HG02840 (cell line): ENCODE measurements around the gene ATXN2.
"Not testable (repeated sequence)": the region's sequence is repeated elsewhere in the genome, so short reads cannot be mapped to it uniquely, and the experiment has no call there.

Experiments
- ATAC-seq: cut with Tn5 transposase; IDR thresholded peaks from one replicate; pipeline ENCODE4 v1.9.1; 2021; ENCODE audit warnings: mild to moderate bottlenecking, moderate library complexity, moderate number of reproducible peaks; ENCODE audit not compliant: unreplicated experiment, low FRiP score

ATXN2 gene

GRCh38 chr12:111519937-111520336, 79.2 kb downstream of the ATXN2 start:
- no peak for ATAC-seq

- no peak for ATAC-seq
These were observed 80.0 kb downstream of the ATXN2 start for GRCh38 chr12:111519083-111519482.

DNA sequence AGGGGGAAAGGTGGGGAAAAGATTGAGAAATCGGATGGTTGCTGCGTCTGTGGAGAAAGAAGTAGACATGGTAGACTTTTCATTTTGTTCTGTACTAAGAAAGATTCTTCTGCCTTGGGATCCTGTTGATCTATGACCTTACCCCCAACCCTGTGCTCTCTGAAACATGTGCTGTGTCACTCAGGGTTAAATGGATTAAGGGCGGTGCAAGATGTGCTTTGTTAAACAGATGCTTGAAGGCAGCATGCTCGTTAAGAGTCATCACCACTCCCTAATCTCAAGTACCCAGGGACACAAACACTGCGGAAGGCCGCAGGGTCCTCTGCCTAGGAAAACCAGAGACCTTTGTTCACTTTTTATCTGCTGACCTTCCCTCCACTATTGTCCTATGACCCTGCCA, 91.4 kb downstream of the ATXN2 start:
- not testable (repeated sequence) for ATAC-seq

DNA sequence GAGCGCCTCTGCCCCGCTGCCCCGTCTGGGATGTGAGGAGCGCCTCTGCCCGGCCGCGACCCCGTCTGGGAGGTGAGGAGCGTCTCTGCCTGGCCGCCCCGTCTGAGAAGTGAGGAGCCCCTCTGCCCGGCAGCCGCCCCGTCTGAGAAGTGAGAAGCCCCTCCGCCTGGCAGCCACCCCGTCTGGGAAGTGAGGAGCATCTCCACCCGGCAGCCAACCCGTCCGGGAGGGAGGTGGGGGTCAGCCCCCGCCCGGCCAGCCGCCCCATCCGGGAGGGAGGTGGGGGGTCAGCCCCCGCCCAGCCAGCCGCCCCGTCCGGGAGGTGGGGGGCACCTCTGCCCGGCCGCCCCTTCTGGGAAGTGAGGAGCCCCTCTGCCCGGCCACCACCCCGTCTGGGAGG, 91.9 kb downstream of the ATXN2 start:
- ATAC-seq: not testable (repeated sequence)

- no peak for ATAC-seq
These were observed 92.9 kb downstream of the ATXN2 start for GRCh38 chr12:111506260-111506659.

DNA sequence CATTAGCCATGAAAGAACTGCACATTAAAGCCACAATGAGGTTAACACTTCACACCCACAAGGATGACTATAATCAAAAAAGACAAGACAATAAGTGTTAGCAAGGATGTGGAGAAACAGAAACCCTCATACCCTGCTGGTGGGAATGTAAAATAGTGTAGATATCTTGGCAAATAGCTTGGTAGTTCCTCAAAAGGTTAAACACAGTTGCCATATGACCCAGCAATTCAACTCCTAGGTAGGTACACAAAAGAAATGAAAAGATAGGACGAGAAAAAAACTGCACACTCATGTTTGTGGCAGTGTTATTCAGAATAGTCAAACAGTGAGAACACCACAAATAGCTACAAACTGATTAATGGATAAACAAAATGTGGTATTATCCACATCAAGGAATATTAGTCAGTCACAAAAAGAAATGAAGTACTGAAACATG, 93.5 kb downstream of the ATXN2 start:
- no peak for ATAC-seq

- no peak for ATAC-seq
These were observed 96.0 kb downstream of the ATXN2 start for GRCh38 chr12:111503116-111503515.

DNA sequence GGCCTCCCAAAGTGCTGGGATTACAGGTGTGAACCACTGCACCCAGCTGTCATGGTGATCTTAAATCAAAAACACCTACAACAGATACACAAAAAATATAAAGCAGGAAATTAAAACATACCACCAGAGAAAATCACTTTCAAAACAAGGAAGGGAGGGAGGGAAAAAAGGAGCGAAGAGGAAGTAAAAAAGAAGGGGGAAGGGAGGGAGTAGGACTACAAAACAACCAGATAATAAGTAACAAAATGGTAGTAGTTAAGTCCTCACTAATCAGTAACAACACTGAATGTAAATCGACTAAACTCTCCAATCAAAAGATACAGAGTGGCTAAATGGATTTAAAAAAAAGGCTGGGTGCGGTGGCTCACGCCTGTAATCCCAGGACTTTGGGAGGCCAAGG, 104.4 kb downstream of the ATXN2 start:
- ATAC-seq: no peak

GRCh38 chr12:111492979-111493378, 106.1 kb downstream of the ATXN2 start:
- ATAC-seq: not testable (repeated sequence)

DNA sequence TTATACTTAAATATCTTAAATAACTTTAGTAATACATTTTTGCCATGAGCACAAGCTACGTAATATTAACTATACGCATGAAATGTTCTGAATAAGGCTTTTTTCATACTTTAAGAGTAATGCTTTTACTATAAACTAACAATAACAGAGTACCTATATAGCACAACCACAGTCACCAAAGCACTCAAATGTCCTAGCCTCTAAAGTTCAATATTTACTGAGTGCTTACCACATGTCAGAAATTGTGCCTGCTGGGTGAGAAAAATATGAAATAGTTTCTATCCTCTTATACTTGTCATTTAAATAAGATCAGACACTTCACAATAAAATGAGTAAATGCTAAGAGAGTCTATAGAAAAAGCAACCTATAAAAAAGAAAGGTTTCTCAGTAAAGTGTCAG, 110.3 kb downstream of the ATXN2 start:
- ATAC-seq: no peak

DNA sequence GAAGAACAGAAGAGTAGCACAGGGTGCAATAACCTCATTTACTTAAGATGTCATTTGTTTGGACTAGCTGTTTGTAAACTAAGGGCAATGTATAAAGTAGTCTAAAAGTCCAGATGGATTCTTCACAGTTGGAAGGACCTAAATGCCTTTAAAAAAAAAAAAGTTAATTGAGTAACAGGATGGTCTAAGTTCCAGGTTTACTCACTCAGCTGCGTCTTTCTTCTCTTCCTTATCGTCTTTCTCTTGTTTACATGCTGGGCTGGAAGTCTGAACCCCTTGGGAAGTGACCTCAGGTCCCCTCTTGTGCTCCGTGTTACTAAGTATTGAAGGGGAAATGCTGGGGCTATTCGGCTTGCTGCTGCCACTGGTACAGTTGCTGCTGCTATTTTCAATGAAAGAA, 110.8 kb downstream of the ATXN2 start:
- ATAC-seq: no peak

DNA sequence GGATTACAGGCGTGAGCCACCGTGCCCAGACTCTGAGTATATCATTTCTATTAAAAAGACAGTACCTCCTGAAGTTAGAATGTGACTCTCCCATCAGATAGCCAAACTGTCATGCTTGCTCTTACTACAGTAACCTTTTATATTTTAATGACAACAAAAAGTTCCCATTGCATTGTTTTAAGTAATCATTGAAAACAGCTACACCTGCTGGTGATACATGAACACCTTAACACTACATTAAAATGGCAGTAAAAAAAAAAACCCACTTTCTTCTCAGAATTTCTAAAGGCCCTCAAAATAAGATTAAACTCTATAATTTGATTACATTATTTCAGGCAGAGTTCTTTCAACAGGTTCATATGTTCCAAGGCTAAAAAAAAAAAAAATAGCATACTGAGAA, 116.7 kb downstream of the ATXN2 start:
- no peak for ATAC-seq

DNA sequence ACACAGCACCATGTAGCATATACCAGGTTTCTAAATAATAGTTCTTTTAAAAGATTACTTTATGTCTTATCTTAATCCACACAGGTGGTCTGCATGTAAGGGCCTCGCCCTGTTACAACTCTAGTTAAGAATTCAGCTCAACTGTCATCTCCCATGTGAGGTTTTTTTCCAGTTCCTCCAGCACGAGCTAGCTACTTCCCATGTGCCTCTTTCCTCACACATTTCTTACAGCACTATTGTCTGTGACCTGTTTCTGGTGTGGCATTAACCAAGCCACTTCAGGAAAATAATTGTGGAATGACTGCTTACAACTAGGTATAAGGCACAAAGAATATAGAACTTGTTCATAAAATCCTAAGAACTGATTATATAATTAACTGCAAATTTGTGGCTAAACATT, 127.9 kb downstream of the ATXN2 start:
- ATAC-seq: no peak

DNA sequence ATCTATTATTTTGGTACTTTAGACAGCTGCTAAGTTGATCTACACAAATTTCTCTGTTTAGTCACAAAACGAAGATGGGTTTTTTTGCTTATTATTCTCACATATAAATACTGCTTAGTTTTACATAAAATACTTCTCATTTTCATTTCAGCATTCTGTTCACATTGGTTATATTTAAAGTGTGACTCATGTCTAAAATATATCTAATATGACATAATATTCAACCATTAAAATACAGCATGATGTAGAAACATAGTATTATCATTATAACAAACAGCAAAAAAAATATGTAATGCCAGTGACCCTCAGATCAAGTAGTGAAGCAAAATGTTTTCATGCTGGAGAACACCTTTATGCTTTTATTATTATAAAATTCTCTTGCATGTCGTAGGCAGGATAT, 129.7 kb downstream of the ATXN2 start:
- no peak for ATAC-seq

DNA sequence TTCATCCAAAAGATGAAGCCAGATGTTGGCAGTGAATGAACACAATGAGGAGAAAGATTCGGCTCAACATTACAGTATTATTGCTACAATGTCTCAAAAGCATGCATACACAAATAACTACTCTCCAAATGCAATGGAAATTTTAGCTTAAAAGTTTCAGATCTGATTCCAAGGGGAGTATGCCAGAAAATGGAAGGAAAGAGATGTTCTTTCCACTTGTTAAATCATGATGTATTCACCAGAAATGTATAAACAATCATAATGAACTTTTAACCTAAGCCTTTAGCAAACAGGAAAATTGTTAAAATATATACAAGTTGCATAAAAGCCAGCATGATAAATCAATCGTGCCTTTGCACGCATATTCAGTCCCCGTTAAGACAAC, 131.3 kb downstream of the ATXN2 start:
- no peak for ATAC-seq

GRCh38 chr12:111467092-111467856, 131.8 kb downstream of the ATXN2 start:
- ATAC-seq: no peak

DNA sequence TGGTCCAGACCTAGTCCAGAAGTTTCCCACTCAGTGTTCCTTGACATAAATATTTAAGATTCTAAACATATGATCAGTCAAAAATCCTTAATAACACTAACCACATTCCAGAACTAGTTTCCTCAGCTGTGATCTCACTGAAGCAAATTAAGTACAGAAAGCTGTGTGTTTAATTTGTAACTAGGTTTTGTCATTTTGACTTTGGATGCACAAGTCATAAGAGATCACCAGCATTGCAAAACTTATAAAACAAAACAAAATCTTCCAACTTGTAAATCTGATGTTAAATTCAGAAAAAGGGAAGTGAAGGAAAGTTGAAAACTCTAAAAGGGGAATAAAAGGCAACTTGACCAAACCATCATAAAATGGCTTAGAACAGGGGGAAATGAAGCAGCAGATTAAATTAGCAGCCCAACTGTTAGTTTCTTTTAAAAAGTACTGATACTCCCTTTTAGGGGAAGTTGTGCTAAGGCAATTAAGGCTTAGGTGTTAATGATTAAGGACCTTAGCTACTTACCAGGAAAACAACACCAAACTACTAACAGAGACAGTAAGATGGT, 136.8 kb downstream of the ATXN2 start:
- ATAC-seq: no peak

- not testable (repeated sequence) for ATAC-seq
These were observed 139.0 kb downstream of the ATXN2 start for GRCh38 chr12:111460111-111460510.

GRCh38 chr12:111458546-111459172, 140.5 kb downstream of the ATXN2 start:
- ATAC-seq: no peak

DNA sequence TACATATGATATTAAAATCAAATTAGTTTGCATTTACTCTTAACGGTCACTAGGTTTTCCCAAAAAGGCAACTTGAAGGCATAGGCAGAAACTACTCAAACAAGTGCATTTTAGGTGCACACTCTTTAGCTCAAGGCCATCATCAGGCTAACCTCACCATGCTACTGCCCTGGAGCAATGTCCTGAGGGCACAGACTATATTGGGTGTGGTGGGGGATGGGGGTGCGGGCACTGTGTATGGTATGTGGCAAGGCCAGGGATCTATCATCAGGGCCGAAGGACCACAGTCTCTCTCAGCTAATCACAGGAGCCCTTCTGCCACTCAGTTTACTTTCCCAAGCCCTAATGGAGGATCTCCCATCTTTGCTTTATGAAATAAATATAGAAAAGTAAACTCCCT, 141.5 kb downstream of the ATXN2 start:
- ATAC-seq: no peak

DNA sequence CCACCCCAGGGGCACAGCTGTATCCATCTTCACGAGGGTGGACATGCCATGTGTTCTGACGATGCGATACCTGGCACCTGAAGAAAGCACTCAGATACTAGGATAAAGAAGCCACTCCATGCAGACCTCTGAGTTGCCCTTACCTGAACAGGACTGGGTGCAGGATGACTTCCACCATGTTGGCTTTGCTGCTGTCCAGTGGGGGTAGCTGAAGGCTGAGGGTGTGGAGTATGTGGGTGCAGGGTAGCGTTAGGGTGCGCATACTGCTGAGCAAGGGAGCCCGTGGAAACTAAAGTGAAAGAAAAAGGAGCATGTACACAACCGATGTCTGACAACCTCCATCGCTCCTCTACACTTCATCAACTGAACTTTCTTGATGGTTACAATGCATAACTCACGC, 142.0 kb downstream of the ATXN2 start:
- no peak for ATAC-seq
